ENCODE measurements around the gene SCD5.

SCD5 gene

GRCh38 chr4:82588771-82589270 lies 209.8 kb downstream of the SCD5 start:
- DNase-seq (ENCODE audit: low spot score) = no peak

DNA sequence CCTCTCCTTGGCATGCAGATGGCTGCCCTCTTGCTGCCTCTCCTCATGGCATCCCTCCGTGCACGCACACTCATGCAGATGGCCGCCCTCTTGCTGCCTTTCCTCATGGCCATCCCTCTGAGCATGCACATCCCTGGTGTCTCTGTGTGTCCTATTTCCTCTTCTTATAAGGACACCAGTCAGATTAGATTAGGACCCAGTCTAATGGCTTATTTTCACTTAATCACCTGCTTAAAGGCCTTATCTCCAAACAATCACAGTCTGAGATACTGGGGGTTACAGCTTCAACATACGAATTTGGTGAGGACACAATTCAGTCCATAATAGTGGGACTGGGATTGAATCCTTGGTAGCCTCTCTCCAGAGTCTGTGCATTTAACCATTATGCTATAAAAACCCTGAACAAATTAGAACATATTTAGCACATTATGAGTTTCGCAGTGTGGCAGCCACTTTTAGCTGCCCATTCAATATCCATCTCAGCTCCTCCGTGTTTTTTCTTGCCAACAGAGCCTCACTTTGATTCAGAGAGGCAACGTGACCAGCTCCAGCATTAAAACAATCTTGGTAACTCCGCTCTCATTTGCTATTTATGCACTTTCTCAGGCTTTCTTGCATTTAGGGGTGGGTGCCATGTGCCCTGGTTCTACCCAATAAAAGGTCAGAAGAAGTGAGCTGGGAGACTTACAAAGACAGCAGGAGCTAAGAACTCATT lies 210.6 kb downstream of the SCD5 start:
- DNase-seq (ENCODE audit: low spot score) = no peak

GRCh38 chr4:82585690-82586435 lies 212.7 kb downstream of the SCD5 start:
- no peak for DNase-seq (ENCODE audit: low spot score)

DNA sequence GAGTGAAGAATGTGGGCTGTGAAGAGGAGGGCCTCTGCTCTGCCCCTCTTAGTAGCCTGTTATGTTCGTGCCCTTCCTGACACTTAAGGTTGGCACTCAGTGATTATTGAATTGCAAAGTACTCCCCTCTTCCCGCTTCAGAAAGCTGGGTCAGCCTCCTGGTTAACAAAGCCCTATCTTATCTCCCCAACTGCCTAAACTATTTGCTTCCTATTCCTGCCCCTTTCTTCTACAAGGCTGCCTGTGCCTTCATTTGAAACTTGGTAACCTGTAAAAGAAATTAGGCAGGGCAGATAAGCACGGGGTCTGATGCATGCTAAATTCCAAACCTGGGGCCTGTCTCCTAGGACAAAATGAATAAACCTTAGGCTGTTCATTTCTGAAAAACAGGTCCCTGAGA lies 213.7 kb downstream of the SCD5 start:
- DNase-seq (ENCODE audit: low spot score) = no peak

DNA sequence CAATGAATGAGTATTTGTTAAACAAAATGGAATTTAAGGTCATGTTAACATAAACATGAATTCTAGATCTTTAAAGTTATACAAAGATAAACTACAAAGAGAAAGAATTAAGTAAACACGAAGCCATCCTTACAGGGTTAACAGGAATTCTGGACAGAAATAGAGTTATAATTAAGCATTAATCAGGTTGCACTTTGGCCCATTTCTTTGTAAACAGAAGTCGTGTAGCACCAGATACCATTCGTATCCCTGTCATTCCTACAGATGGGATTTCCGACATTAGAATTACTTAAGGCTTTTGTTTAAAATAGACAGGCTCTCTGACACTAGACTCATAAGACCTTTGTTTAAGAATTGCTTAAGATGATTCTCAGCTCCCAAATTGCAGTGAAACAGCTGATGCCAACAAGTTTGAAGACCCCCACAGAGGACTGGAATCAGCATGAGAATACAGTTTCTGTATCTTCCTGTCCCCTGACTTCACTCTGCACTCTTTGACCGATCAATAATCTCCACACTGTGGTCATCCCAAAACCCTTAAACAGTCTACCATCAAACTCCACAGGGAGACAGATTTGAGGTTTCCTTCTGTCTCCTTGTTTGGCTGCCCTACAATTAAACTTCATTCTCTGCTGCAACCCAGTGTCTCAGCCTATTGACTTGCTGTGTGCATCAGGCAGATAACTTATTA lies 214.6 kb downstream of the SCD5 start:
- DNase-seq (ENCODE audit: low spot score) = no peak

GRCh38 chr4:82579932-82580331 lies 218.7 kb downstream of the SCD5 start:
- DNase-seq (ENCODE audit: low spot score) = no peak
